H9 (cell line): ENCODE data around the gene SELENOS. TPM values are rescaled to one million over a fixed set of nuclear protein-coding genes. Genes with fewer than 3 reads are reported as not detected.
A peak's percentile ranks its signal among the peaks of the same experiment; 100 is the strongest.

Source experiments
- DNase-seq: peaks from one replicate; pipeline ENCODE4 v3.0.0-alpha.2; 2017
- H2AFZ ChIP-seq: one replicate; pipeline ENCODE4 v1.6.1; 2013; ENCODE audit warnings: mild to moderate bottlenecking, low read length, control low read depth, moderate library complexity
- H2AK5ac ChIP-seq: 2 replicates; pipeline ENCODE4 v1.6.1; 2013; ENCODE audit warnings: low read length, control low read depth, mixed read lengths; ENCODE audit not compliant: insufficient read length
- H2BK120ac ChIP-seq: one replicate; pipeline ENCODE4 v1.6.1; 2013; ENCODE audit warnings: low read depth, mild to moderate bottlenecking, low read length, control low read depth, inconsistent platforms; ENCODE audit not compliant: poor library complexity, severe bottlenecking
- H2BK12ac ChIP-seq: 2 replicates; pipeline ENCODE4 v1.6.1; 2013; ENCODE audit warnings: low read length, control low read depth, mixed read lengths, low read depth; ENCODE audit not compliant: insufficient read length
- H2BK15ac ChIP-seq: 2 replicates; pipeline ENCODE4 v1.6.1; 2013; ENCODE audit warnings: low read depth, low read length, control low read depth
- H2BK20ac ChIP-seq: one replicate; pipeline ENCODE4 v1.6.1; 2013; ENCODE audit warnings: low read depth, mild to moderate bottlenecking, low read length, control low read depth, inconsistent platforms; ENCODE audit not compliant: poor library complexity, severe bottlenecking
- H2BK5ac ChIP-seq: 2 replicates; pipeline ENCODE4 v1.6.1; 2013; ENCODE audit warnings: low read length, control low read depth, mixed read lengths; ENCODE audit not compliant: insufficient read length
- H3K14ac ChIP-seq: 2 replicates; pipeline ENCODE4 v1.6.1; 2013; ENCODE audit warnings: low read length, control low read depth; ENCODE audit not compliant: insufficient read depth
- H3K18ac ChIP-seq: 2 replicates; pipeline ENCODE4 v1.6.1; 2013; ENCODE audit warnings: low read depth, mild to moderate bottlenecking, mixed read lengths, low read length, control low read depth; ENCODE audit not compliant: insufficient read length
- H3K23ac ChIP-seq: 2 replicates; pipeline ENCODE4 v1.6.1; 2013; ENCODE audit warnings: low read length, control low read depth, mixed read lengths, low read depth; ENCODE audit not compliant: insufficient read length
- H3K23me2 ChIP-seq: 2 replicates; pipeline ENCODE4 v1.6.1; 2013; ENCODE audit warnings: low read depth, mild to moderate bottlenecking, mixed read lengths, low read length, control low read depth; ENCODE audit not compliant: insufficient read length, poor library complexity, severe bottlenecking
- H3K27ac ChIP-seq: 2 replicates; pipeline ENCODE4 v1.5.1; 2013; ENCODE audit warnings: low read length, control low read depth, mixed read lengths, low read depth; ENCODE audit not compliant: insufficient read length
- H3K27me3 ChIP-seq: 2 replicates; pipeline ENCODE4 v1.6.1; 2013; ENCODE audit warnings: low read length, control low read depth, inconsistent platforms; ENCODE audit not compliant: insufficient read depth
- H3K4ac ChIP-seq: 2 replicates; pipeline ENCODE4 v1.6.1; 2013; ENCODE audit warnings: low read depth, mild to moderate bottlenecking, control low read depth, inconsistent platforms, low read length, moderate library complexity
- H3K4me1 ChIP-seq: 2 replicates; pipeline ENCODE4 v1.6.1; 2013; ENCODE audit warnings: low read length, control low read depth, inconsistent platforms; ENCODE audit not compliant: insufficient read depth
- H3K4me2 ChIP-seq: 2 replicates; pipeline ENCODE4 v1.6.1; 2013; ENCODE audit warnings: low read length, control low read depth, mixed read lengths; ENCODE audit not compliant: insufficient read length, insufficient read depth
- H3K56ac ChIP-seq: 2 replicates; pipeline ENCODE4 v1.6.1; 2013; ENCODE audit warnings: low read depth, mild to moderate bottlenecking, mixed read lengths, low read length, control low read depth; ENCODE audit not compliant: insufficient read length
- H3K79me1 ChIP-seq: 2 replicates; pipeline ENCODE4 v1.6.1; 2013; ENCODE audit warnings: low read depth, mild to moderate bottlenecking, moderate library complexity, low read length, control low read depth, inconsistent platforms; ENCODE audit not compliant: insufficient read depth, poor library complexity, severe bottlenecking
- H3K79me2 ChIP-seq: 2 replicates; pipeline ENCODE4 v1.6.1; 2013; ENCODE audit warnings: low read length, control low read depth, inconsistent platforms; ENCODE audit not compliant: insufficient read depth
- H3K9ac ChIP-seq: 2 replicates; pipeline ENCODE4 v1.6.1; 2013; ENCODE audit warnings: low read length, control low read depth, mixed read lengths; ENCODE audit not compliant: insufficient read length; ENCODE audit errors: extremely low read depth
- H3K9me3 ChIP-seq: one replicate; pipeline ENCODE4 v1.6.1; 2013; ENCODE audit warnings: low read depth, low read length, inconsistent platforms; ENCODE audit not compliant: control insufficient read depth
- H3T11ph ChIP-seq: one replicate; pipeline ENCODE4 v1.6.1; 2013; ENCODE audit warnings: mild to moderate bottlenecking, low read length, control low read depth, inconsistent platforms
- H4K20me1 ChIP-seq: one replicate; pipeline ENCODE4 v1.6.1; 2013; ENCODE audit not compliant: control insufficient read depth, insufficient read length, insufficient read depth
- H4K5ac ChIP-seq: 2 replicates; pipeline ENCODE4 v1.6.1; 2013; ENCODE audit warnings: low read depth, mild to moderate bottlenecking, mixed read lengths, low read length, control low read depth; ENCODE audit not compliant: insufficient read length
- H4K8ac ChIP-seq: replicated peaks from 2 replicates; pipeline ENCODE4 v1.6.1; 2013; ENCODE audit warnings: low read length, control low read depth, mixed read lengths, low read depth; ENCODE audit not compliant: insufficient read length
- H4K91ac ChIP-seq: 2 replicates; pipeline ENCODE4 v1.6.1; 2013; ENCODE audit warnings: low read depth, mild to moderate bottlenecking, moderate library complexity, mixed read lengths, low read length, control low read depth; ENCODE audit not compliant: insufficient read length
- H3K27ac Mint-ChIP-seq, 3 experiments: 2 replicates in 2 of 3; 3 replicates in 1 of 3; pipeline ENCODE4 v1.8.0; 2020 to 2021; ENCODE audit warnings: mixed read lengths in 3 of 3, mild to moderate bottlenecking in 1 of 3, moderate library complexity in 1 of 3
- H3K27me3 Mint-ChIP-seq: 2 replicates; pipeline ENCODE4 v1.8.0; 2021; ENCODE audit warnings: low read depth, mild to moderate bottlenecking, moderate library complexity, mixed read lengths
- H3K36me3 Mint-ChIP-seq, 3 experiments: 2 replicates in 2 of 3; 3 replicates in 1 of 3; pipeline ENCODE4 v1.8.0; 2020 to 2021; ENCODE audit warnings: low read depth in 3 of 3, mixed read lengths in 3 of 3; ENCODE audit not compliant: insufficient read depth in 1 of 3
- H3K4me1 Mint-ChIP-seq, 2 experiments: 2 replicates each; pipeline ENCODE4 v1.8.0; 2020; ENCODE audit warnings: mixed read lengths in 2 of 2
- H3K4me3 Mint-ChIP-seq, 2 experiments: 2 replicates in 1 of 2; 3 replicates in 1 of 2; pipeline ENCODE4 v1.8.0; 2020 to 2021; ENCODE audit warnings: mild to moderate bottlenecking in 2 of 2, mixed read lengths in 2 of 2, moderate library complexity in 1 of 2
- H3K9me3 Mint-ChIP-seq, 2 experiments: 2 replicates in 1 of 2; 3 replicates in 1 of 2; pipeline ENCODE4 v1.8.0; 2020; ENCODE audit warnings: mild to moderate bottlenecking in 2 of 2, mixed read lengths in 2 of 2, moderate library complexity in 1 of 2
- WGBS: extraction: QIAGEN DNeasy Blood & Tissue Kit; methylation state at CpG from one replicate; pipeline ENCODE4 v1.1.7; 2013; ENCODE audit warnings: missing lambda C conversion rate, low lambda C conversion rate, mixed read lengths; ENCODE audit not compliant: insufficient read length; ENCODE audit errors: extremely low coverage; 5-methylcytosine and 5-hydroxymethylcytosine counted together
- total RNA-seq: library from RNA; stranded (reverse); gene quantifications from 2 replicates; pipeline ENCODE4 v1.2.1, GENCODE V29; 2021
- TF ChIP-seq, protein P1 (sequence below): fragments of 200-600 bp; sonication (generic); conservative IDR thresholded peaks from 3 replicates; pipeline ENCODE4 v1.8.0; 2021; ENCODE audit warnings: antibody characterized with exemption, mild to moderate bottlenecking

SELENOS gene
- total RNA-seq, 1 experiment from 2014 or later: 57.7 TPM

DNA sequence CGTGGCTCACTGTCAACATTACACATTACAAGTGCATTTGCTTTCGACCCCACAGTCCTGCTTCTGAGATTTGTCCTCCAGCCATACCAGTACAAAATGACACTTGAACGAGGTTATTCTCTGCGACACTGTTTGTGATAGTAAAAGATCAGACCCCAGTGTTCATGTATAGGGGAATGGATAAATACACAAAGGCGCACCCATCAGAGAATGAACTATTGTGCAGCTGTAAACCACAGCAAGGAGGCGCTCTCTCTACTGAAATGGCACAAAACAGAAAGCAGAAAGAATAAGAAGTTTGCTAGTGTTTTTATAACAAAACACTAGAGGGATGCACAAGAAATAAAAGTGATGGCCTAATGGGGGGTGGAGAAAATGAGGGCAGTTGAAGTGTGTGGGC, 20.5 kb downstream of the SELENOS start:
- no peak for DNase-seq
- H3K79me2 ChIP-seq: no peaks in the 10 kb centered on the region
- no peak overlapping the region for H2BK120ac ChIP-seq
- H2BK12ac ChIP-seq: no peak overlapping the region
- H3K9me3 Mint-ChIP-seq: no peaks in the 10 kb centered on the region
- H2AFZ ChIP-seq: no peak overlapping the region
- H3K4me1 Mint-ChIP-seq: peaks cover 34 to 45% of the 10 kb centered on the region in 2 experiments
- no peaks in the 10 kb centered on the region; a peak in 1 of 7 replicates for H3K36me3 Mint-ChIP-seq
- no peaks in the 10 kb centered on the region for H3K27me3 ChIP-seq
- H3K79me1 ChIP-seq: no peaks in the 10 kb centered on the region
- no peak overlapping the region for H3K56ac ChIP-seq
- H3K23ac ChIP-seq: no peak overlapping the region
- no peak overlapping the region for H2BK20ac ChIP-seq
- H2BK5ac ChIP-seq: no peak overlapping the region
- no peak overlapping the region for H3T11ph ChIP-seq
- no peak overlapping the region for H4K8ac ChIP-seq
- H3K4me1 ChIP-seq: peaks cover 7% of the 10 kb centered on the region; the same call in 1 of the 2 replicates
- H3K4me3 Mint-ChIP-seq: no peak overlapping the region
- H4K20me1 ChIP-seq: no peaks in the 10 kb centered on the region
- peaks cover 3% of the 10 kb centered on the region for H3K23me2 ChIP-seq
- TF ChIP-seq, protein P1, sequence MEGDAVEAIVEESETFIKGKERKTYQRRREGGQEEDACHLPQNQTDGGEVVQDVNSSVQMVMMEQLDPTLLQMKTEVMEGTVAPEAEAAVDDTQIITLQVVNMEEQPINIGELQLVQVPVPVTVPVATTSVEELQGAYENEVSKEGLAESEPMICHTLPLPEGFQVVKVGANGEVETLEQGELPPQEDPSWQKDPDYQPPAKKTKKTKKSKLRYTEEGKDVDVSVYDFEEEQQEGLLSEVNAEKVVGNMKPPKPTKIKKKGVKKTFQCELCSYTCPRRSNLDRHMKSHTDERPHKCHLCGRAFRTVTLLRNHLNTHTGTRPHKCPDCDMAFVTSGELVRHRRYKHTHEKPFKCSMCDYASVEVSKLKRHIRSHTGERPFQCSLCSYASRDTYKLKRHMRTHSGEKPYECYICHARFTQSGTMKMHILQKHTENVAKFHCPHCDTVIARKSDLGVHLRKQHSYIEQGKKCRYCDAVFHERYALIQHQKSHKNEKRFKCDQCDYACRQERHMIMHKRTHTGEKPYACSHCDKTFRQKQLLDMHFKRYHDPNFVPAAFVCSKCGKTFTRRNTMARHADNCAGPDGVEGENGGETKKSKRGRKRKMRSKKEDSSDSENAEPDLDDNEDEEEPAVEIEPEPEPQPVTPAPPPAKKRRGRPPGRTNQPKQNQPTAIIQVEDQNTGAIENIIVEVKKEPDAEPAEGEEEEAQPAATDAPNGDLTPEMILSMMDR: peak; percentile 58
- no peak overlapping the region for H4K5ac ChIP-seq
- no peak overlapping the region for H3K9ac ChIP-seq
- no peak overlapping the region for H3K4ac ChIP-seq
- peaks cover 2% of the 10 kb centered on the region for H3K27me3 Mint-ChIP-seq
- H3K4me2 ChIP-seq: no peak overlapping the region
- H3K18ac ChIP-seq: no peak overlapping the region
- H3K27ac Mint-ChIP-seq: no peak overlapping the region; a peak in 1 of 7 replicates
- no peak overlapping the region for H4K91ac ChIP-seq
- H2AK5ac ChIP-seq: no peak overlapping the region
- no CpG with 5 or more reads among the region's 6 CpGs for WGBS
- no peak overlapping the region for H2BK15ac ChIP-seq
- no peak overlapping the region for H3K14ac ChIP-seq
- no peak overlapping the region for H3K27ac ChIP-seq
- no peaks in the 10 kb centered on the region for H3K9me3 ChIP-seq
